GM13977 (cell line): Measurements from ENCODE around the gene CREBL2.
"Not testable (repeated sequence)": the region's sequence is repeated elsewhere in the genome, so short reads cannot be mapped to it uniquely, and the experiment has no call there.

Source experiments
- DNase-seq: peaks from one replicate; pipeline ENCODE4 v3.0.0; 2012; ENCODE audit warnings: low spot score
- in situ Hi-C: fragments of 300-500 bp; cut with MboI; formaldehyde crosslinking; loops from one replicate; pipeline ENCODE4 v1.12.0; 2022; ENCODE audit warnings: low sequenced_read_pairs, low pct_unique_long_range_greater_than_20kb, mixed read lengths, inconsistent platforms; ENCODE audit not compliant: unreplicated experiment
- TF ChIP-seq, protein P1 (sequence below): IDR thresholded peaks from 2 replicates; pipeline ENCODE4 v1.5.1; 2012; ENCODE audit warnings: mild to moderate bottlenecking, control low read depth; ENCODE audit not compliant: insufficient read depth; ENCODE audit errors: extremely low read depth, missing control alignments

Gene CREBL2

DNA sequence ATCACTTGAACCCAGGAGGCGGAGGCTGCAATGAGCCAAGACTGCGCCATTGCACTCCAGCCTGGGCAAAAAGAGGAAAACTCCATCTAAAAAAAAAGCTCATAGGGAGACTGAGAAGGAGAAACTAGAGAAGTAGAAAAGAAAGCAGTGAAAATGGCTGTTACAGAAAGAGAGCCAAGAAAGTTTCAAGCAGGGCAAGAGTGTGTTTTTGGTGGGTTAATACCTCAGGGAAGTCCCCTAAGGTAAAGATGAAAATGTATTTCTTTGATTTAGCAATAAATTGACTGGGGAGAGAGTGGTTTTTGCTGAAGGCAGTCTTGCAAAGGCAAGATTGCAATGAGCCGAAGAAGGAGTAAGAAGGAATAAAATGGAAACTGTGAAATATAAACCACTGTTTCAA is 39.0 kb upstream of the CREBL2 start:
- TF ChIP-seq, protein P1, sequence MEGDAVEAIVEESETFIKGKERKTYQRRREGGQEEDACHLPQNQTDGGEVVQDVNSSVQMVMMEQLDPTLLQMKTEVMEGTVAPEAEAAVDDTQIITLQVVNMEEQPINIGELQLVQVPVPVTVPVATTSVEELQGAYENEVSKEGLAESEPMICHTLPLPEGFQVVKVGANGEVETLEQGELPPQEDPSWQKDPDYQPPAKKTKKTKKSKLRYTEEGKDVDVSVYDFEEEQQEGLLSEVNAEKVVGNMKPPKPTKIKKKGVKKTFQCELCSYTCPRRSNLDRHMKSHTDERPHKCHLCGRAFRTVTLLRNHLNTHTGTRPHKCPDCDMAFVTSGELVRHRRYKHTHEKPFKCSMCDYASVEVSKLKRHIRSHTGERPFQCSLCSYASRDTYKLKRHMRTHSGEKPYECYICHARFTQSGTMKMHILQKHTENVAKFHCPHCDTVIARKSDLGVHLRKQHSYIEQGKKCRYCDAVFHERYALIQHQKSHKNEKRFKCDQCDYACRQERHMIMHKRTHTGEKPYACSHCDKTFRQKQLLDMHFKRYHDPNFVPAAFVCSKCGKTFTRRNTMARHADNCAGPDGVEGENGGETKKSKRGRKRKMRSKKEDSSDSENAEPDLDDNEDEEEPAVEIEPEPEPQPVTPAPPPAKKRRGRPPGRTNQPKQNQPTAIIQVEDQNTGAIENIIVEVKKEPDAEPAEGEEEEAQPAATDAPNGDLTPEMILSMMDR: no peak
- DNase-seq: no peak
- in situ Hi-C loops: loop anchor here (25.0 kb wide), 1 partner anchor 185 kb away; no protein-coding TSS in a partner anchor

DNA sequence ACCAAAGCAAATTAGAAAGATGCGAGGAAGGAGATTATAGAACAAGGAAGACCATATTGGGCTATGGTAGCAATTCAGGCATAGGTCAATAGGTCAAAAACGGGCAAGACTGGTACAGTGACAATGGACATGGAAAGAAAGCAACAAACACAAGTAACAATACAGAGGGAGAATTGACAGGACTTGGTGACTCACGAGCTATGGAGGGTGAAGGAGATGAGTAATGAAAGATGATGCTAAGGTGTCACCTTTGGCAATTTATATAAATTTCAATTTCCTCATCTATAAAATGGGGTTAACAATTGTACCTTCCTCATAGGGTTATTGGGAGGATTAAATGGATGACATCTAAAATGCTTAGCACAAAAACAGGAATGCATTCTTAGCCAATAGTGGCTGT is 33.9 kb upstream of the CREBL2 start:
- in situ Hi-C loops: no loop called here
- TF ChIP-seq, protein P1: no peak
- DNase-seq: no peak

DNA sequence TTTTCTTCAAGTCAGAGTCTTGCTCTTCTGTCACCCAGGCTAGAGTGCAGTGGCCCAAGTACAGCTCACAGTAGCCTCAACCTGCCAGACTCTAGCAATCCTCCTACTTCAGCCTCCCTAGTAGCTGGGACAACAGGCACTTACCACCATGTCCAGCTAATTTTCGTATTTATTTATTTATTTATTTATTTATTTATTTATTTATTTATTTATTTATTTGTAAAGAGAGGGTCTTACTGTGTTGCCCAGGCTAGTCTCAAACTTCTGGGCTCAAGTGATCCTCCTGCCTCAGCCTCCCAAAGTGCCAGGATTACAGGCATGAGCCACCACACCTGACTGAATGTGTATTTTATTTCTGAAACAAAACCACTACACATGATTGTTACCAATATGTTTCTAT is 31.0 kb upstream of the CREBL2 start:
- DNase-seq, in situ Hi-C loops: not testable (repeated sequence)

DNA sequence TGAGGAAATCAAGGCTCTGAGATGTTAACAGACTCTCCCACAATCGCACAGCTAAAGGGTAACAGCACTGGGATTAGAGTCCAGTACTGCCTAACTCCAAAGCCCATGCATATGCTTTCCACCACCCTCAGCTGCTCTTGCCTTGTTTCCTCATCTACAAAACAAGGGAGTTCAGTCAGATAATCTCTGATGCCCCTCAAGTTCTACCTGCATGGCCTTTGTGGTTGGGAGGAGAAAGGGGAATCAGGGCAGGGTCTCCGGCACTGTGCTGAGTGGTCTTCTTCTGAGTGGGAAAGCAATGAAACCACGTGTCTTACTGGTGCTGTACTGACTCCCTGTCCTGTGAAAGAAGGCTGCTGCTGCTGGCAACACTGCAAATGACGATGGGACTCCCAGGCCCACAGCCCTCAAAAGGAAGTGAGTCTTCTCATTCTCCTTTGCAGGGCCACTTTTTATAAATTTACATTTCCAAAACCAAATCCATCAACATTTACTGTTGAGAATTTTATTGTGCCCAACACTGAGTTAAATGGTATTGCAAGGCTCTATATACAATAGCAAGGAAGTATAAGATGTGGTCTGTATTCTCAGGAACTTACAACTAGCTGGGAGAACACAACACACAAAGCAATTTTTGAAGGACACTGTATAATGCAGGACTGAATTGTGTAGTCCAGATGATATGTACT is 29.3 kb upstream of the CREBL2 start:
- in situ Hi-C loops: no loop called here
- TF ChIP-seq, protein P1: no peak
- no peak for DNase-seq

DNA sequence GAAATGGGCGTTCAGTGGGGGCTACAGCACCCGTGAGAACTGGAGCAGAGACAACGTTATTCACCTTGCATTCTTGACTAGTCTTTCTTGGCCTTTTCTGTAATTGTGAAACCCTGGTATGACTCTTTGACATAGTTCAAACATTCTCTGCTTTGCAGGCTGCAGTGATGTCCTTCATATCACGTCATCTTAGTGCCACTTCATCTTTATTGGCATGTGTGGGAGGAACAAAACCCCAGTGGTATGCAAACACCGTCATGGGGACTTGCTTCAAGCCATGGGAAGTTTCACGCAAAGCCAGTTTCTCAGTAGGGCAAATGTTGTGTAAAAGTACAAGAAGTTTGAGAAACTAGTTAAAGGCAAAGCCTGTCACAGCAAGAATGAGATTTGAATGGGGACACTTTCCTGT is 28.8 kb upstream of the CREBL2 start:
- DNase-seq: peak; percentile 74
- TF ChIP-seq, protein P1: no peak
- in situ Hi-C loops: no loop called here

DNA sequence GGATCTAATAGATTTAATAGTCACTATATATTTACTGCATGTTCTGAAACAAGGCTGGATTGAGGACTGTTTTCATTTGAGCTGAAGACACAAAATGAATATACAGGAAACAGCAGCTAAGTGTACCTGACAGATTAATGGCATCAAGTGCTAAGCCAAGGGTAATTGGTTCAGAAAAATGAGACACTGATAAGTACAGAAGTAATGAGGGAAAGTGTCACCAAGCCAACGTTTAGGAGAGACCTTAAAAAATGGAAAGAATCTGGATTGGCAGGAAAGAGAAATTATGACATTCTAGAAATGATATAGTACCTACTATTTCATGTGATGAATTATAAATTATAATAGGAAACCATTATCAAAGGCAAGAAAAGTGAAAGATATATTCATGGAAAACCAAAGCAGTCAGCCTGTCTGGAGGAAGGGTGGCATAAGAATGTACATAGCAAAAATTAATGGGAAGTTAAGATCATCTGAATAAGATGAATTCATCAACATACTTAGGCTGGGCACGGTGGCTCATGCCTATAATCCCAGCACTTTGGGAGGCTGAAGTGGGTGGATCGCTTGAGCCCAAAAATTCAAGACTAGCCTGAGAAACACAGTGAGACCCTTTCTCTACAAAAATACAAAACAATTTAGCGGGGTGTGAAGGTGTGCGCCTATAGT is 28.0 kb upstream of the CREBL2 start:
- DNase-seq: no peak
- TF ChIP-seq, protein P1: no peak
- in situ Hi-C loops: no loop called here

DNA sequence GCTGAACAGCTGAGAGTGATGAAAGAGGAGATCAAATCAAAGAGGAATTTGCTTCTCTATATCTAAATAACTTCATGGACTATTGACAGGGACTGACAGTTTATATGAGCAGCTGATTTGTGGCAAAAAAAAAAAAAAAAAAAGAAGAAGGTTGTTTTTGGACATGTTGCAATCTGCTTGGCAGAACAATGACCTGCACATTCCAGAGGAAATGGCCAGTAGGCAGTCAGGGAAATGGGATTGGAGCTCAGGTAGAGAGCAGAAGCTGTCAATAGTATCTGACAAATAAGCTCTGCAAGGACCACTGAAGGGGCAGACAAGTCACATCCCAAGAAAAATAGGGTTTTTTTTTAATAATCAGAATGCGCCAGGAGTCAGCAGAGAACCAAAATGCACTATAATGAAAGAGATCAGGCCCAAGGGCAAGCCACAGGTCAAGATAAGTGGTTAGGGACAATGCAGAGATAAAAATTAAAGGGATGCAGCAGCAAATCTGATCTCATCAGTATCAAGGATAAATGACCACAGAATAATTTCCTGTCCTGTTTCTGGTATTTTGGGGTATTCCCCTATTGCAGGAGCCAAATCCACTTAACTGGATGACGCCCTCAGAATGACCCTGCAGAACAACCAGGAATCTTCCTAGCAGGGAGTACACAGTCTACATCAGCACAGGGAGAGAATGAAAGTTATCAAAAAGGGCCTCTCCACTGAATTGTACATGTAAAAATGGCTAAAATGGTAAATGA is 26.4 kb upstream of the CREBL2 start:
- in situ Hi-C loops: no loop called here
- TF ChIP-seq, protein P1: no peak
- no peak for DNase-seq
